Heart left ventricle (tissue), 13 donors: ENCODE measurements around the gene CYB561D1.

Experiments
- POLR2A ChIP-seq, 2 donors: fragments of 450-650 bp; IDR thresholded peaks; one replicate each; pipeline ENCODE4 v1.6.1; 2017; ENCODE audit warnings: antibody characterized with exemption in 2 of 2, mild to moderate bottlenecking in 2 of 2, moderate library complexity in 2 of 2
- TF ChIP-seq, protein P1 (sequence below), 12 donors: fragments of 200-600 bp; sonication (generic) in 4 of 12; IDR thresholded peaks; one replicate each; pipeline versions ENCODE4 v1.5.0 to v1.8.0; 2018 to 2022; ENCODE audit warnings: antibody characterized with exemption in 12 of 12, mild to moderate bottlenecking in 5 of 12
- donor health status: ischemic (EF 13 %, LVEDD 7.1; RV severe dilation, severe dysfunction).
- donor health status: DM: no; HTN: yes; CAD: no.
- donor health status: DM: no; HTN: no; CAD: no.
- donor health status: ischemic (EF 25% LVEDD 6.9; RV normal size, moderate dysfunction).
- donor health status: ischemic (EF 25% LVEDD 5.7; RV mildly dilated, moderate dysfunction).
- donor health status: ischemic (EF 35%, LVEDD 5.7; RV mildly dilated, moderate dysfunction).
- donor health status: nonischemic (EF 11% LVEDD 7.7; RV severe dilation, severe dysfunction).
- donor health status: DM: yes; HTN: yes; CAD: no.
- donor health status: PGD.
- donor health status: ischemic (EF 29% LVEDD 5.4; RV normal size, mild dysfunction).
- donor health status: nonischemic (EF 23%, LVEDD 6.1; RV moderate dilation, normal function).

DNA sequence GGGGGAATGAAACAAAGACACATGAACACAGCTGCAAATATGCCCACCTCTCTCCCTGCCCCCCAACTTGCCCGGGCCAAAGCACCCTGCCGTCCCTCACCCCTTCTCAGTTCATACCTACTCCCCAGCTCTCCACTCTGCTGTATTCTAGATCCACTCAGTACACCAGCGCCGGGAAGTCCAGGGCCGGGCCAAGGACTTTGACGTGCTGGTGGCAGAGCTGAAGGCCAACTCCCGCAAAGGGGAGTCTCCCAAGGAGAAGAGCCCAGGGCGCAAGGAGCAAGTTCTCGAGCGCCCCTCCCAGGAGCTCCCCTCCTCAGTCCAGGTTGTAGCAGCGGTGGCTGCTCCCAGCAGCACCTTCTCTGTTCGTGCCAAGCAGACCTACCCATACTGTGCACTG, 5.2 kb upstream of the CYB561D1 start:
- TF ChIP-seq, protein P1, sequence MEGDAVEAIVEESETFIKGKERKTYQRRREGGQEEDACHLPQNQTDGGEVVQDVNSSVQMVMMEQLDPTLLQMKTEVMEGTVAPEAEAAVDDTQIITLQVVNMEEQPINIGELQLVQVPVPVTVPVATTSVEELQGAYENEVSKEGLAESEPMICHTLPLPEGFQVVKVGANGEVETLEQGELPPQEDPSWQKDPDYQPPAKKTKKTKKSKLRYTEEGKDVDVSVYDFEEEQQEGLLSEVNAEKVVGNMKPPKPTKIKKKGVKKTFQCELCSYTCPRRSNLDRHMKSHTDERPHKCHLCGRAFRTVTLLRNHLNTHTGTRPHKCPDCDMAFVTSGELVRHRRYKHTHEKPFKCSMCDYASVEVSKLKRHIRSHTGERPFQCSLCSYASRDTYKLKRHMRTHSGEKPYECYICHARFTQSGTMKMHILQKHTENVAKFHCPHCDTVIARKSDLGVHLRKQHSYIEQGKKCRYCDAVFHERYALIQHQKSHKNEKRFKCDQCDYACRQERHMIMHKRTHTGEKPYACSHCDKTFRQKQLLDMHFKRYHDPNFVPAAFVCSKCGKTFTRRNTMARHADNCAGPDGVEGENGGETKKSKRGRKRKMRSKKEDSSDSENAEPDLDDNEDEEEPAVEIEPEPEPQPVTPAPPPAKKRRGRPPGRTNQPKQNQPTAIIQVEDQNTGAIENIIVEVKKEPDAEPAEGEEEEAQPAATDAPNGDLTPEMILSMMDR (IDR thresholded peaks at IDR 0.05), result no peak
- no peak for TF ChIP-seq POLR2A (IDR thresholded peaks at IDR 0.05)
